GM11168 (cell line): Measurements from ENCODE around the gene RGS6.
"Not testable (repeated sequence)": the region's sequence is repeated elsewhere in the genome, so short reads cannot be mapped to it uniquely, and the experiment has no call there.

Experiments
- in situ Hi-C: fragments of 300-500 bp; cut with MboI; formaldehyde crosslinking; loops from one replicate; pipeline ENCODE4 v1.12.0; 2022; ENCODE audit warnings: low sequenced_read_pairs; ENCODE audit not compliant: unreplicated experiment

Gene RGS6

GRCh38 chr14:71932229-71932981, at the start of gene RGS6:
RGS6 (plus strand) TSS chr14:71932429.
- in situ Hi-C loops: no loop called here

DNA sequence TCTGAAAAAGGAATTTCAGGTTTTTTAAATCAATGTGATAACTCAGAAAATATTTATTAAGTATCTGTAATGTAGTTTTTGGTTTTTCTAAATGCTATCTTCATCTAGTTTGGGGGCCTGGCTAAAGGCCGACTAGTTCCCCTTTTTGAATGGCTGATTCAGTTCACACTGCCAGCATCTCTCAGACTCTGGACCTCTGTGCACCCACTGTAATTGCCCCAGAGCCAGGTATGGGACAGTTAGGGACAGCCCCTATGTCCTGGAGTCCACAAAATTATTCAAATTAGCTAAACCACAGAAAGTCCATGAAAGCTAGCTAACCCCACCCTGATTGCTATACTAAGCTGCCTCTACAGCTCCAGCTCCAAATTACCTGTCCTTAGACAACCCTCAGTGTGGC, 49.1 kb upstream of the RGS6 start:
- in situ Hi-C loops: no loop called here

DNA sequence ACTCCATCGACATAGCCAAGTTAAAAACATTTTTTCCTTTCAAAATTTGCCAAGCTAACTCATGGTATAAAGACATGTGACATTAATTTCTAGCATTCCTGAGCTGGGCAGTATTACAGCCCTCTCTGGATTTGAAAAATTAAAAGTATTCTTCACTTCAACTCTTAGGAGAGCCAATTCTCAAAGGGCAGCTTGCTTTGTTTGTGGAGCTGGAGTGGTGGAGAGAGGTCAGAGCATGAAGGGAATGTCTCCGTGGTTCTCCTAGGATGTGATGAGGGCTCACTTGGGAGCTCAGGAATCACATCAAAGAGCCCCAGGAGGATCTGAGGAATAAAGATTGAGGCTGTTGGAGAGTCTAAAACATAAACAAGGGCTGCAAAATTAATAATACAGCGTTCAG, 46.9 kb upstream of the RGS6 start:
- in situ Hi-C loops: no loop called here

DNA sequence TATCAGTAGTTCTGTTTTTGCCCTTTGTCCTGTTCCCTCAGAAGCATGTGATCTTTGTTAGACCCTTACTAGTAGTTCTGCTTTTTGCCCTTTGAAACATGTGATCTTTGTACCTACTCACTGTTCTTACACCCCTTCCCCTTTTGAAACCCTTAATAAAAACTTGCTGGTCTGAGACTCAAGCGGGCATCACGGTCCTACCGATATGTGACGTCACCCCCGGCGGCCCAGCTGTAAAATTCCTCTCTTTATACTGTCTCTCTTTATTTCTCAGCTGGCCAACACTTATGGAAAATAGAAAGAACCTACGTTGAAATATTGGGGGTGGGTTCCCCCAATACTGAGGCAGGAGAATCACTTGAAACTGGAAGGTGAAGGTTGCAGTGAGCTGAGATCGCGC, 44.4 kb upstream of the RGS6 start:
- in situ Hi-C loops: not testable (repeated sequence)

DNA sequence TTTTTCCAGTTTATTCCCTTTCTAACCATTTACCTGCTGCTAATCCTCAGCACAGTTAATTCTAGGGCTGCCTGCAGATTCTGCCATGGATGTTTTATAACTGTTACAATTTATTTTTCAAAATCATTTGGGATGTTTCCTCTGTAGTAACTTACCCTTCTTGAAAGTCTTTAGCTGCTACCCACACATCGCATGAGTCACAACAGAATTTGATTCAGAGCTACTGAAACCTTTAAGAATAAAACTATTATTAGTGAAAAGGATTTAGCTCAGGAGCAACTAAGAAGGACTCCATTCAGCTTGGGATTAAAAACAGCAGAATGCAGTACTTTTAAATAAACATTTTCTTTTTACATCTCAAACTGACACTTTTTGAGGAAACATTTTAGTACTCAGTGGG, 41.7 kb upstream of the RGS6 start:
- in situ Hi-C loops: no loop called here

DNA sequence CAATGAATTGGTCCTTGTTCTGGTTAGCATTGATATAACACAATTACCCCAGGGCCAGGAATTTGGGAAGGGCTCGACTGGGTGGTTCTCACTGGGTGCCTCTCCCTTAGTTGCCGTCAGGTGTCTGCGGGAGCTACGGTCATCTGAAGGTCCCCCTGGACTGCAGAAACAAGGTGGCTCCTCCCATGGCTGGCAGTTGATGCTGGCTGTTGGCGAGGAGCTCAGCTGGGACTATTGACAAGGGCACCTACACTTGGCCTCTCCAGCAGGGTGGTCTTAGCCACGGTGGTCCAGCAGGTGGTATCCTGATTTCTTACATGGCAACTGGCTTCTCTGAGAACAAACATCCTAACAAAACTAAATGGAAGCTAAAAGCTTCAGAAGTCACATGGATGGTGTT, 41.0 kb upstream of the RGS6 start:
- in situ Hi-C loops: no loop called here

- in situ Hi-C loops: no loop called here
Observed at GRCh38 chr14:71891970-71892369, 40.3 kb upstream of the RGS6 start.

DNA sequence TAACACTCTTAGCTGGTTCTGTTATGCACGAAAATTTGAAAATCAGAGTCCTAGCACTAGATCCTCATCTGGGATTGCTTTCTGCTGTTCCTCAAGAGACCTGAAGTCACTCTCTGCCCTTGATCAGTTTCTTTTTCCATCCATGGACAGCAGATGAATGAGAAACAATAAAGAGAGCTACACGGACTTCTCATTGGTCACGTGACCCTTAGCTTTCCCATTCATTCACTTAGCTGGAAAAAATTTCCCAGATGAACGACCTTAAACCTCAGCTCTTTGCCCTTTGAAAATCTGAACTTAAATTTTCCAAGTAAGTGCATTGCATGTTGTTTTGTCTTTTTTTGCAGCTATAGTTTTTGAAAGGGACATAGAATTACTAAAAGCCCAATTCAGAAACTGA, 27.2 kb upstream of the RGS6 start:
- in situ Hi-C loops: no loop called here

DNA sequence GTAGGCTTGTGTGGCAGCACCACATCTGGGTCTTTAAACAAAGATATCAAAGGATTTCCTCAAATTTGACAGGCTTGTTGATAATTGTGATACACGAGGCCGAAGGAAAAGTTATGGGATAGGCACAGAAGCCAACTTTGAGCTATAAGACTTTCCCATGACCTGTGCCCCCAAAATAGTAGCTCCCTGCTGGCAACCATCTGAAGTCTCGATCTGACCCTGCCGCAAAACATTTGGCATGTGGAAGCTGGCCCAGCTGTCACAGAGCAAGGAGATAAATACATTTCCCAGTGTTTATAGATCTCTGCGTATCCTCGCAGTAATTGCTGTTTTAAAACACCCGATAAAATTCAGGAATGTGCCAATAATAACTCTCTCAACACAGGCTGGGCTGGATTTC, 26.4 kb upstream of the RGS6 start:
- in situ Hi-C loops: no loop called here

DNA sequence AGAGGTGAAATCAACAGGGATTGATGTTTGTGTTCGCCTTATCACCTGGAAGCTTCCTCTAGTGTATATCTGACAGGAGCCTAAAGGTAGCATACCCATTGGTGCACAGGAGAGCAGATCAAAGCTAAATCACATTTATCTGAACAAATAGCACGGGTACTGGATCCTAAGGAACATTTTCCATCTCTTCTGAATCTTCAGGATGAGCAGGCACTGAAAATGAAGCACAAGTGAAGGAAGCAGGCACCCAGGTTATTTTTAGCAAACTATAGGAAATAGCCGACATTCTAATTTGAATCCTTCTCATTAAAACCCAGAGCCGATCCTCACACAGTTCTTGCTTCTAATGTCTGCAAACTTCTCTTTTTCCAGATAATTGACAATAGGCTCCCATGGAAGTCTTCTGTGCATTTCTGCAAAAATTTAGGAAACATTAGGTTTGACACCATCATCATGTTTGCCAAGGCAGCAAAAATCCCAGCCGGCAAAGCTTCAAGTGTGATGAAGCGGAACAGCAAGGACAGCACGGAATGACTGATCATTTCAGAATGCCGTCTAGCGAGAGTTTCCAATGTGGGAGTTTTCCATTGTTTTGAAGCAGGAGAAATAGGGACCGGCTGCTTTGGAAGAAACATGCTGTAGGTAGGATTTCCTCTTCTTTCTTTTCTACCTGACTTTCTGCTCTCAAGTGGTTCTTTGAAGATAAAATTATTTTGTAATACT, 24.3 kb upstream of the RGS6 start:
- in situ Hi-C loops: no loop called here

- in situ Hi-C loops: no loop called here
Observed at GRCh38 chr14:71911669-71912068, 20.6 kb upstream of the RGS6 start.

DNA sequence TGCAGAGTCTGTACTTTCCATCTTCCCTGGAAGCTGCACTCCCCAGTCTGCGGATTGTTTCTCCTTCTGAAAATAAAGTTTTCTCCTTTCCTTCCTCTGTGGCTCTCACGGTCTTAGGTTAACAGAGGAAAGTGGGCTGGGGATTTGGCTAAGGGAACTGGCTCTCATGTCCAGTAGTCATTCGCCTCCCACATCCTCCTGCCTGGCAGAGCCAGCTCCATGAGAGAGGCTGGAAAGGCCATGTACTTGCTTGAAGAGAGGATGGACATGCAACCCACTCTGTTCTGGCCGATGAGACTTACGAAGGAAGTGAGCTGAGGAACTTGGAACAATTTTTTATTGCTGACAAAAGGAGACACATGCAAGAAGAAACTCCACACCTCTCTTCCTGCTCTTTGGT, 18.9 kb upstream of the RGS6 start:
- in situ Hi-C loops: no loop called here

- in situ Hi-C loops: no loop called here
Observed at GRCh38 chr14:71918955-71919354, 13.3 kb upstream of the RGS6 start.

GRCh38 chr14:71923513-71923912, 8.7 kb upstream of the RGS6 start:
- in situ Hi-C loops: no loop called here

- in situ Hi-C loops: no loop called here
Observed at GRCh38 chr14:71931492-71932228, 569 bp upstream of the RGS6 start.

DNA sequence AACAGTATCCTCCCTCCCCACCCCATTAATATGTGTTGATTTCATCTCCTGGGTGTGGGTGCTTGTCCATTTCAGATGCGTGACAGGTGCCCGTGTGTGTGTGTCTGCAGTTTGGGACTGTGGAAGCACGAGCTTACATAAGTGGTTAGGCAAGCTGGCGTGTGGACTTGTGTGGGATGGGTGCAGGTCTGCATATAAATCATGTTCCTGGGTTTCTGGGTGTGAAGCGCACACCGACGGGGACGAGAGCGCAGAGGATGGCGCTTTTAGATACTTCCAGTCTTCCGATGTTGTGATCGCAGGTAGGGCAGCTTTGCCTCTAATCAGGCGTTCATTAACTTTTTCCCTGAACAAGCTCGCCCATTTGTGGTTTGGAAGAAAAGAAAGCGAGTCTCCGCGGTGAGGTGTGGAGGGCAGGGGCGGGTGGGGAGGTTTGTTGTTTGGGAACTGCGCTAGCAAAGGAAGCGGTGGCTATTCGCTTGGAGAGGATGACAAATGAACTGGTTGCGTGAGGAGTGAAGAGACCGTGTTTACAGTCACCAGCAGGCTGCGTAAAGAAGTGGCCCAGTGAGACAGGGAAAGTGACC, 865 bp downstream of the RGS6 start:
- in situ Hi-C loops: no loop called here

DNA sequence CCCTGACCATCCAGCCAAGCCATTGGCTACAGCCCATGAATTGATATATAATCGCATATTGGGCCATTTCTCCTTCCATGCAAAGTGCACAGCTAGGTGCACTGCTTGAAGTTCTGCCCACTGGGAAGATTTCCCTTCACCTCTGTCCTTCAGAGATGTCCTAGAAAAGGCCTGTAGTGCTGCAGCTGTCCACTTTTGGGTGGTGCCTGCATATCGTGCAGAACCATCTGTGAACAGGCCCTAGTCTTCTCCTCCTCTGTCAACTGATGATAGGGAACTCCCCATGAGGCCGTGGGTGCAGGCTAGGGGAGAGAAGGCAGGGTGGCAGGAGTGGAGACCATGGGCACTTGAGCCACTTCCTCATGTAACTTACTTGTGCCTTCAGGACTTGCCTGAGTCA, 6.0 kb downstream of the RGS6 start:
- in situ Hi-C loops: not testable (repeated sequence)

- in situ Hi-C loops: not testable (repeated sequence)
Observed at GRCh38 chr14:71939344-71939743, 7.1 kb downstream of the RGS6 start.

DNA sequence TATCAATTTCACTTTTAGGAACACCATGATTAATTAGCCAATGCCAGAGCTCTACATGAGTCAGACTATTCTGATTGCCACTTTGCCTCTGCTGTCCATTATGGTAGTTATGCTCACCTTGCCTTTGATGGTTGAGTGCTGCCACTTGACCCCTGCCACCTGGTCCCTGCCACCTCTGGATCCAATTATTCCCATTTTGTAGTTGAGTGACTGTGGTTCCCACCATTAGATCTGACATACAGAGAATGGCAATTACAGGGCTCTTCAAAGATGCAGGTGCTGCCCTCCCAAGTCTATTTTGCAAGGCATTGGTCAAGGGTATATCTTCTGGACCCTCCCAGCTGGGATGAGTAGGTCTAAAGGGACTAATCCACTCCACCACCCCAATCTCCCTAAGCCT, 8.3 kb downstream of the RGS6 start:
- in situ Hi-C loops: not testable (repeated sequence)

GRCh38 chr14:71941616-71942015, 9.4 kb downstream of the RGS6 start:
- in situ Hi-C loops: not testable (repeated sequence)
